Mucosa of rectum (tissue), 2 donors: Measurements from ENCODE around the gene SNX5.

Source experiments
- H3K27ac ChIP-seq, 2 donors: one replicate each; pipeline ENCODE4 v1.7.0; 2013; ENCODE audit warnings: inconsistent platforms in 2 of 2, low read depth in 2 of 2, low read length in 2 of 2
- H3K27me3 ChIP-seq, 2 donors: one replicate each; pipeline ENCODE4 v1.7.0; 2013; ENCODE audit warnings: low read length in 2 of 2; ENCODE audit not compliant: control insufficient read depth in 2 of 2, insufficient read depth in 2 of 2
- H3K36me3 ChIP-seq, 2 donors: one replicate each; pipeline ENCODE4 v1.7.0; 2013; ENCODE audit warnings: low read length in 2 of 2; ENCODE audit not compliant: control insufficient read depth in 2 of 2, insufficient read depth in 2 of 2
- H3K4me1 ChIP-seq, 2 donors: one replicate each; pipeline ENCODE4 v1.7.0; 2013; ENCODE audit warnings: low read length in 2 of 2, mild to moderate bottlenecking in 1 of 2; ENCODE audit not compliant: control insufficient read depth in 2 of 2, insufficient read depth in 2 of 2
- H3K4me3 ChIP-seq, 2 donors: one replicate each; pipeline ENCODE4 v1.7.0; 2013; ENCODE audit warnings: low read length in 2 of 2
- H3K9ac ChIP-seq, 2 donors: one replicate each; pipeline ENCODE4 v1.7.0; 2013; ENCODE audit warnings: low read length in 2 of 2, low read depth in 1 of 2, mild to moderate bottlenecking in 1 of 2
- H3K9me3 ChIP-seq, 2 donors: one replicate each; pipeline ENCODE4 v1.7.0; 2013; ENCODE audit warnings: low read length in 2 of 2; ENCODE audit not compliant: control insufficient read depth in 2 of 2
- donor health status: healthy.
- donor health status: Normal muscosa, but diverticular disease.

SNX5 gene

DNA sequence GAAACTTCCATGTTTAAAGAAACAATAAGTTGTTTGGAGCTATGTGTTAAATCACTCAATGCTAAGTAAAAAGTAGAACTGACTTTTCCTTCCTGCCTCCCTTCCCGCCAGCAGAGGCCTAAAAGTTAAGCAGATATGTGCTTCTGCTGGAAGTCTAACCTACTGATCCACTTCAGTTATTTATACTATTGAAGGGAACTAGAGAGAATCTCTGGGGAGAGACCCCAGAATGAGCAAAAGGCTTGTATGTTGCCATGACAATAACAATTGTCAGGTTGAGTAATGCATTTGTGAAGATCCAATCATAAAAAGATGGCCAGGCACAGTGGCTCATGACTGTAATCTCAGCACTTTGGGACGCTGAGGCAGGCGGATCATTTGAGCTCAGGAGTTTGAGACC is 25.0 kb upstream of the SNX5 start:
- Histone ChIP-seq H3K36me3 (peaks cover 0 to 2% of the 10 kb centered on the region in 2 donors), H3K9ac (no peak overlapping the region), H3K4me1 (peaks cover 0 to 23% of the 10 kb centered on the region in 2 donors), H3K4me3 (no peak overlapping the region), H3K9me3 (no peaks in the 10 kb centered on the region), H3K27ac (no peak overlapping the region), H3K27me3 (no peaks in the 10 kb centered on the region)

GRCh38 chr20:17992847-17993513 is 24.4 kb upstream of the SNX5 start:
- H3K4me1 ChIP-seq = peaks cover 0 to 23% of the 10 kb centered on the region in 2 donors
- no peak overlapping the region for H3K9ac ChIP-seq
- no peaks in the 10 kb centered on the region for H3K27me3 ChIP-seq
- no peak overlapping the region for H3K4me3 ChIP-seq
- peaks cover 0 to 2% of the 10 kb centered on the region in 2 donors for H3K36me3 ChIP-seq
- no peaks in the 10 kb centered on the region for H3K9me3 ChIP-seq
- no peak overlapping the region for H3K27ac ChIP-seq

GRCh38 chr20:17992224-17992637 is 23.6 kb upstream of the SNX5 start:
- H3K4me3 ChIP-seq = no peak overlapping the region
- H3K27ac ChIP-seq = no peak overlapping the region
- no peaks in the 10 kb centered on the region for H3K27me3 ChIP-seq
- H3K36me3 ChIP-seq = peaks cover 0 to 2% of the 10 kb centered on the region in 2 donors
- peaks cover 0 to 23% of the 10 kb centered on the region in 2 donors for H3K4me1 ChIP-seq
- H3K9ac ChIP-seq = no peak overlapping the region
- H3K9me3 ChIP-seq = no peaks in the 10 kb centered on the region

GRCh38 chr20:17990278-17990972 is 21.8 kb upstream of the SNX5 start:
- no peaks in the 10 kb centered on the region for H3K27me3 ChIP-seq
- no peak overlapping the region for H3K4me3 ChIP-seq
- H3K27ac ChIP-seq = peak overlapping the region in 1 of 2 donors; percentile 13
- H3K9me3 ChIP-seq = no peaks in the 10 kb centered on the region
- peaks cover 5 to 20% of the 10 kb centered on the region in 2 donors for H3K4me1 ChIP-seq
- peaks cover 0 to 2% of the 10 kb centered on the region in 2 donors for H3K36me3 ChIP-seq
- H3K9ac ChIP-seq = no peak overlapping the region

GRCh38 chr20:17987988-17988387 is 19.4 kb upstream of the SNX5 start:
- peaks cover 0 to 9% of the 10 kb centered on the region in 2 donors for H3K36me3 ChIP-seq
- no peak overlapping the region for H3K9ac ChIP-seq
- no peaks in the 10 kb centered on the region for H3K9me3 ChIP-seq
- no peaks in the 10 kb centered on the region for H3K27me3 ChIP-seq
- no peak overlapping the region for H3K27ac ChIP-seq
- H3K4me3 ChIP-seq = no peak overlapping the region
- H3K4me1 ChIP-seq = peaks cover 5 to 28% of the 10 kb centered on the region in 2 donors

GRCh38 chr20:17985388-17986018 is 16.9 kb upstream of the SNX5 start:
- Histone ChIP-seq H3K27me3 (no peaks in the 10 kb centered on the region), H3K36me3 (peaks cover 0 to 9% of the 10 kb centered on the region in 2 donors), H3K4me3 (no peak overlapping the region), H3K27ac (peak overlapping the region; percentile 63 to 75), H3K4me1 (peaks cover 5 to 15% of the 10 kb centered on the region in 2 donors), H3K9ac (peak overlapping the region in 1 of 2 donors; percentile 52), H3K9me3 (no peaks in the 10 kb centered on the region)

DNA sequence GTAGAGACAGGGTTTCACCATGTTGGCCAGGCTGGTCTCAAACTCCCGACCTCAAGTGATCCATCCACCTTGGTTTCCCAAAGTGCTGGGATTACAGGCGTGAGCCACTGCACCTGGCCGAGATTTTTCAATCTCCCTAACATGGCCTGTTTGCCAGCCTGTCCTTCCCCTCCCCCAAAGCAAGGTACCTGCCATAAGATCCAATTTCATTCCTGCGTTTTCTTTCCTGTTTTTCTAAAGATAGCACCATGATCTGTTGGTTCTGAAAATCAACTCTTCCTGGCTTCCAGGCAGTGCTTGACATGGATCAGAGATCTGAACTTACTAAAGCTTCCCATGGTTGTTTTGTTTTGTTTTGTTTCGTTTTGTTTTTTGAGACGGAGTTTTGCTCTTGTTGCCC is 7.7 kb upstream of the SNX5 start:
- Histone ChIP-seq H3K36me3 (peaks cover 0 to 8% of the 10 kb centered on the region in 2 donors), H3K27me3 (no peaks in the 10 kb centered on the region), H3K9me3 (no peaks in the 10 kb centered on the region), H3K4me3 (no peak overlapping the region), H3K27ac (no peak overlapping the region), H3K4me1 (peaks cover 12 to 20% of the 10 kb centered on the region in 2 donors), H3K9ac (no peak overlapping the region)

DNA sequence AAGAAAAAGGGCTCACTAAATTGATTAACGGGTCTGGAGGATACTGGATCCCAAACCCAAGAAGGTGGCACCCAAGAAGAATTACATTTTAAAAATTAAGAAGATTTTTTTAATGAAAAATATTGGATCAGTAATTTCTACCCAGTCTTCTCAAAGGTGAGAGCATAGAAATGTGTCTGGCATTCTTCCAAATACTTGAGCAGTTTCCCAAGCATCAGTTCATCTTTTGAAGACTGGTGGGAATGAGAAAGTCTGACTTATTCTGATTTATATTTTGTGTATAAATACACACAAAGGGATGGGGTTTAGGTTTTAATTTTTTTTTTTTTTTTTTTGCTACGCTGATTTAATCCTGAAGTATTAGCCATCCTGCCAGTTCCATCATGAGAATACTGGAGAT is 3.5 kb upstream of the SNX5 start:
- Histone ChIP-seq H3K9ac (peak overlapping the region in 1 of 2 donors; percentile 56), H3K36me3 (peaks cover 0 to 8% of the 10 kb centered on the region in 2 donors), H3K4me1 (peaks cover 25 to 28% of the 10 kb centered on the region in 2 donors), H3K4me3 (peak overlapping the region in 1 of 2 donors; percentile 100), H3K27ac (no peak overlapping the region), H3K27me3 (no peaks in the 10 kb centered on the region), H3K9me3 (no peaks in the 10 kb centered on the region)

- H3K27me3 ChIP-seq = no peaks in the 10 kb centered on the region
- H3K4me1 ChIP-seq = peaks cover 29% of the 10 kb centered on the region in 2 donors
- H3K4me3 ChIP-seq = peak overlapping the region; percentile 90 to 100
- no peaks in the 10 kb centered on the region for H3K9me3 ChIP-seq
- H3K9ac ChIP-seq = peak overlapping the region; percentile 56 to 95
- H3K27ac ChIP-seq = peak overlapping the region; percentile 99
- peaks cover 0 to 7% of the 10 kb centered on the region in 2 donors for H3K36me3 ChIP-seq
Observed at GRCh38 chr20:17971300-17972013, 2.9 kb upstream of the SNX5 start.
